GM13977 (cell line): ENCODE measurements around the gene SRP68.

Experiments used
- DNase-seq: peaks from one replicate; pipeline ENCODE4 v3.0.0; 2012; ENCODE audit warnings: low spot score
- in situ Hi-C: fragments of 300-500 bp; cut with MboI; formaldehyde crosslinking; loops from one replicate; pipeline ENCODE4 v1.12.0; 2022; ENCODE audit warnings: low sequenced_read_pairs, low pct_unique_long_range_greater_than_20kb, mixed read lengths, inconsistent platforms; ENCODE audit not compliant: unreplicated experiment
- TF ChIP-seq, protein P1 (sequence below): IDR thresholded peaks from 2 replicates; pipeline ENCODE4 v1.5.1; 2012; ENCODE audit warnings: mild to moderate bottlenecking, control low read depth; ENCODE audit not compliant: insufficient read depth; ENCODE audit errors: extremely low read depth, missing control alignments

Gene SRP68

DNA sequence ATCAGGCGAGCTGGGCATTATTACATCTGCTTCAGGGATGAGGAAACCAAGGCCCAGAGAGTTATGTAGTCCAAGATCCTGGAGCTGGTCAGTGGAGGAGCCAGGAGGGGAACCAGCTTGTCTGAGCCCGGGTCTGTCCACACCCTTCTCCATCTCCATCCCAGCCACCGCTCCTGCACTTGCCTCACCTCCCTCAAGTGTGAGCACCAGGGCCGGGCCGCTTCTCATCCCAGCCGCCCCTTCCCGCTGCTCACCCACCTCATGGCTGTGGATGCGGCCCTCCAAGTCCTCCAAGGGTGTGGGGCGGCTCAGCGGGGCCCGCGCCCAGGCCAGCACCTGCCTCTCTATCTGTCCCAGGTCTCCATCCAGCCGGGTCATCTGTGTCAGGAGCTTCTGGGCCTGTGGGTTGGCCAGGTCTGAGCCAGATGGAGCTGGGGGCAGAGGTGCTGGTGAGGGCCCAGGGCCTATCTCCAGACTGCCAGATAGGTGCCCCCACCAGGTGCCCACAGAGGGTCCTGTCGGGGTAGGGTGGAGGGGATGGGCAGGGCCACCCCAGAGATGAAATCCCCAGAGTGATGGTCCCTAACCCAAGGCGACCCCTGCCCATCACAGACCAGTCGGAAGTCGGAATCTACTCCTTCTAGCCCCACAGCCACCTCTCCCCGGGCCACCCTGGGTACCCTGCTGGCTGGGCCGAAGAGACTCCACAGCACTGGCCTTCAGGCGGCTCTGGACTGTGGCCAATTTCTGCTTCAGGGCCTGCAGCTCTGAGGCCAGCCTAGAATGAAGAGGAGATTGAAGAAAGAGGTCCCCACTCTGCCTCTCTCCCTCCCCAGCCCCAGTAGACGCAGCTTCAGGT, 54.6 kb downstream of the SRP68 start:
- TF ChIP-seq, protein P1, sequence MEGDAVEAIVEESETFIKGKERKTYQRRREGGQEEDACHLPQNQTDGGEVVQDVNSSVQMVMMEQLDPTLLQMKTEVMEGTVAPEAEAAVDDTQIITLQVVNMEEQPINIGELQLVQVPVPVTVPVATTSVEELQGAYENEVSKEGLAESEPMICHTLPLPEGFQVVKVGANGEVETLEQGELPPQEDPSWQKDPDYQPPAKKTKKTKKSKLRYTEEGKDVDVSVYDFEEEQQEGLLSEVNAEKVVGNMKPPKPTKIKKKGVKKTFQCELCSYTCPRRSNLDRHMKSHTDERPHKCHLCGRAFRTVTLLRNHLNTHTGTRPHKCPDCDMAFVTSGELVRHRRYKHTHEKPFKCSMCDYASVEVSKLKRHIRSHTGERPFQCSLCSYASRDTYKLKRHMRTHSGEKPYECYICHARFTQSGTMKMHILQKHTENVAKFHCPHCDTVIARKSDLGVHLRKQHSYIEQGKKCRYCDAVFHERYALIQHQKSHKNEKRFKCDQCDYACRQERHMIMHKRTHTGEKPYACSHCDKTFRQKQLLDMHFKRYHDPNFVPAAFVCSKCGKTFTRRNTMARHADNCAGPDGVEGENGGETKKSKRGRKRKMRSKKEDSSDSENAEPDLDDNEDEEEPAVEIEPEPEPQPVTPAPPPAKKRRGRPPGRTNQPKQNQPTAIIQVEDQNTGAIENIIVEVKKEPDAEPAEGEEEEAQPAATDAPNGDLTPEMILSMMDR, result no peak
- in situ Hi-C loops, result loop anchor here (10.0 kb wide), 1 partner anchor 277 kb away; no protein-coding TSS in a partner anchor
- no peak for DNase-seq

- TF ChIP-seq, protein P1, result no peak
- in situ Hi-C loops, result loop anchor here (10.0 kb wide), 1 partner anchor 280 kb away; no protein-coding TSS in a partner anchor
- no peak for DNase-seq
These were observed 57.4 kb downstream of the SRP68 start for GRCh38 chr17:76014925-76015261.

- in situ Hi-C loops, result loop anchor here (10.0 kb wide), 1 partner anchor 280 kb away; no protein-coding TSS in a partner anchor
- TF ChIP-seq, protein P1, result peak; percentile 99
These were observed 58.0 kb downstream of the SRP68 start for GRCh38 chr17:76014100-76014924.

GRCh38 chr17:76013377-76013932, 58.9 kb downstream of the SRP68 start:
- in situ Hi-C loops, result loop anchor here (10.0 kb wide), 1 partner anchor 281 kb away; no protein-coding TSS in a partner anchor
- no peak for DNase-seq
- TF ChIP-seq, protein P1, result no peak

More at GRCh38 chr17:76014100-76014924, 58.0 kb downstream of the SRP68 start:
- peak; percentile 94 for DNase-seq

DNA sequence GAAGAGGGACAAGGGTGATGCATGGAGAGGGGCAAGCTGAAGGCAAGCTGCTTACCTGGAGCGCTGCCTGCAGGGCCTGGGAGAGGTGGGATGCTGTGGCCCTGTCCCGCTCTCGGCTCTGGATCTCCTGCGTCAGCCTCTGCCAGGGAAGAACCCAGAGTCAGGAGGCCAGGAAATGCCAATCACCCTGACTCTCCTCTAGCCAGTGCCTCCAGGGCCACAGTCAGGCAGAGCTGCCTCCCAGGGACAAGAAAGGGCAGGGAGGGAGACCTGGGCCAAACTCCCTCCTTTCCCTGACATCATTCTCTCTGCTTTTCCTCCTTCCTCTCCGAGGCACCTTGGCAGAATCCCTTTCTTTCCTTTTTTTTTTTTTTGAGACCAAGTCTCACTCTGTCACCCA, 60.4 kb downstream of the SRP68 start:
- in situ Hi-C loops, result loop anchor here (10.0 kb wide), 1 partner anchor 283 kb away; no protein-coding TSS in a partner anchor
- DNase-seq, result no peak
- TF ChIP-seq, protein P1, result no peak
